HepG2 (cell line): Measurements from ENCODE around the gene CENPO. TPM values are rescaled to one million over a fixed set of nuclear protein-coding genes. Genes with fewer than 3 reads are reported as not detected.
A peak's percentile ranks its signal among the peaks of the same experiment; 100 is the strongest.

Source experiments
- ATAC-seq: fragments of 200-7000 bp; cut with Tn5 transposase; 3 replicates; pipeline ENCODE4 v1.9.1; 2020; ENCODE audit warnings: mild to moderate bottlenecking, moderate library complexity
- BruUV-seq: library from RNA; stranded (reverse); fragments of 400-500 nt; replicated peaks from 2 replicates; lab custom pipeline; 2021; lab: Mats Ljungman, UMichigan
- CTCF ChIA-PET: fragments of 300-600 bp; formaldehyde crosslinking; extraction: SDS; loops from one replicate; lab custom pipeline; 2021; ENCODE audit warnings: low total read pairs, inconsistent platforms, low intra/inter-chr PET ratio; lab: Yijun Ruan, JAX
- POLR2A ChIA-PET: fragments of 350-600 bp; sonication (Branson Sonifier 250); formaldehyde crosslinking; loops from one replicate; lab custom pipeline; 2020; ENCODE audit warnings: antibody characterized with exemption, inconsistent platforms; lab: Yijun Ruan, JAX
- DNase-seq: peaks from one replicate; pipeline ENCODE4 v3.0.0-alpha.2; 2015; ENCODE audit warnings: low spot score
- FAIRE-seq: peaks from 3 replicates; lab custom pipeline; 2011; peaks lifted over from hg19 to GRCh38; lab: Jason Lieb, UNC
- H2AFZ ChIP-seq: one replicate; pipeline ENCODE4 v1.6.1; 2011; ENCODE audit warnings: low read length, inconsistent platforms
- H3K27ac ChIP-seq: fragments of 300-600 bp; 3 replicates; pipeline ENCODE4 v1.8.0; 2011; ENCODE audit warnings: mixed run types, mild to moderate bottlenecking, mixed read lengths, low read length, inconsistent platforms; ENCODE audit not compliant: insufficient read depth; ENCODE audit errors: extremely low read length
- H3K27me3 ChIP-seq, 2 experiments: fragments of 200-600 bp in 1 of 2; 2 replicates in 1 of 2; 3 replicates in 1 of 2; pipeline versions ENCODE4 v1.6.0 to v1.8.0; 2011; ENCODE audit warnings: low read length in 2 of 2, mild to moderate bottlenecking in 2 of 2, moderate library complexity in 2 of 2, inconsistent platforms in 1 of 2; ENCODE audit not compliant: insufficient read depth in 2 of 2, control insufficient read depth in 1 of 2
- H3K36me3 ChIP-seq, 2 experiments: fragments of 200-600 bp in 1 of 2; replicated peaks in 1 of 2; 2 replicates in 1 of 2; 3 replicates in 1 of 2; pipeline versions ENCODE4 v1.5.1 to v1.8.0; 2011; ENCODE audit warnings: low read length in 2 of 2, inconsistent platforms in 1 of 2; ENCODE audit not compliant: insufficient read depth in 2 of 2, control insufficient read depth in 1 of 2
- H3K4me1 ChIP-seq: 2 replicates; pipeline ENCODE4 v1.5.1; 2012; ENCODE audit warnings: low read length, inconsistent platforms; ENCODE audit not compliant: insufficient read depth
- H3K4me2 ChIP-seq: 2 replicates; pipeline ENCODE4 v1.6.0; 2011; ENCODE audit warnings: low read depth, low read length, inconsistent platforms
- H3K4me3 ChIP-seq, 3 experiments: fragments of 200-600 bp in 1 of 3; sonication (generic), shearing (Covaris generic) in 1 of 3; replicated peaks in 1 of 3; 2 replicates each; pipeline ENCODE4 v1.5.1; 2011 to 2016; ENCODE audit warnings: low read length in 3 of 3, inconsistent platforms in 2 of 3, low read depth in 2 of 3, mild to moderate bottlenecking in 2 of 3, control low read depth in 1 of 3, mixed read lengths in 1 of 3; ENCODE audit not compliant: insufficient read depth in 1 of 3
- H3K79me2 ChIP-seq: one replicate; pipeline ENCODE4 v1.6.1; 2011; ENCODE audit warnings: low read length, inconsistent platforms; ENCODE audit not compliant: insufficient read depth
- H3K9ac ChIP-seq: 2 replicates; pipeline ENCODE4 v1.6.0; 2011; ENCODE audit warnings: mild to moderate bottlenecking, low read depth, low read length, inconsistent platforms; ENCODE audit not compliant: insufficient read depth
- H3K9me3 ChIP-seq: 2 replicates; pipeline ENCODE4 v1.5.1; 2012; ENCODE audit warnings: mild to moderate bottlenecking, low read length
- H4K20me1 ChIP-seq: 2 replicates; pipeline ENCODE4 v1.6.0; 2011; ENCODE audit warnings: inconsistent platforms, mild to moderate bottlenecking, low read length, moderate library complexity; ENCODE audit not compliant: insufficient read depth
- BORCS8-MEF2B ChIP-seq: sonication (generic); formaldehyde crosslinking; IDR thresholded peaks from 2 replicates; pipeline ENCODE4 v1.8.0; 2022; ENCODE audit warnings: mild to moderate bottlenecking, missing genetic modification reagents
- IRF1 ChIP-seq: sonication (generic); formaldehyde crosslinking; IDR thresholded peaks from 2 replicates; pipeline ENCODE4 v1.4.0; 2020; ENCODE audit warnings: low read depth, mild to moderate bottlenecking, missing genetic modification reagents
- KLF13 ChIP-seq: sonication (generic); formaldehyde crosslinking; IDR thresholded peaks from 2 replicates; pipeline ENCODE4 v1.4.0; 2020; ENCODE audit warnings: mild to moderate bottlenecking, missing genetic modification reagents
- TBX2 ChIP-seq: sonication (generic); formaldehyde crosslinking; IDR thresholded peaks from 2 replicates; pipeline ENCODE4 v1.5.0; 2020; ENCODE audit warnings: missing genetic modification reagents, mild to moderate bottlenecking, borderline replicate concordance
- ZBTB37 ChIP-seq: sonication (generic); formaldehyde crosslinking; IDR thresholded peaks from 2 replicates; pipeline ENCODE4 v1.4.0; 2020; ENCODE audit warnings: mild to moderate bottlenecking, missing genetic modification reagents
- ZNF124 ChIP-seq: sonication (generic); formaldehyde crosslinking; IDR thresholded peaks from 2 replicates; pipeline ENCODE4 v1.4.0; 2020; ENCODE audit warnings: missing genetic modification reagents
- ZNF296 ChIP-seq: sonication (generic); formaldehyde crosslinking; conservative IDR thresholded peaks from 2 replicates; pipeline ENCODE4 v1.5.0; 2020; ENCODE audit warnings: mild to moderate bottlenecking, missing genetic modification reagents
- ZNF503 ChIP-seq: sonication (generic); formaldehyde crosslinking; IDR thresholded peaks from 2 replicates; pipeline ENCODE4 v1.4.0; 2020; ENCODE audit warnings: missing genetic modification reagents
- ZNF609 ChIP-seq: sonication (generic); formaldehyde crosslinking; IDR thresholded peaks from 2 replicates; pipeline ENCODE4 v1.4.0; 2020; ENCODE audit warnings: mild to moderate bottlenecking, missing genetic modification reagents, borderline replicate concordance
- ZNF761 ChIP-seq: sonication (generic); formaldehyde crosslinking; conservative IDR thresholded peaks from 2 replicates; pipeline ENCODE4 v1.4.0; 2020; ENCODE audit warnings: mild to moderate bottlenecking, missing genetic modification reagents
- WGBS: methylation state at CpG from one replicate; pipeline ENCODE4 v1.1.6; 2017; ENCODE audit warnings: low lambda C conversion rate; 5-methylcytosine and 5-hydroxymethylcytosine counted together
- in situ Hi-C: cut with HindIII; loops from 2 replicates; pipeline ENCODE4 v1.10.0; 2017; ENCODE audit warnings: low pct_unique_long_range_greater_than_20kb; ENCODE audit not compliant: extremely low pct_ligation_motif_present
- intact Hi-C: fragments of 100-400 bp; cut with micrococcal nuclease; formaldehyde crosslinking; loops from one replicate; pipeline ENCODE4 v1.10.0; 2022; ENCODE audit not compliant: unreplicated experiment
- polyA plus RNA-seq, 8 experiments: library from polyadenylated mRNA; depleted of rRNA in 3 of 8; stranded (reverse) in 7 of 8; unstranded in 1 of 8; fragments of >200 nt; fragmentation: Illumina TruSeq in 4 of 8; extraction: Trizol in 4 of 8; gene quantifications; 2 replicates each; pipeline versions ENCODE4 v1.2.1 to v1.2.3, GENCODE V29; 2011 to 2016; ENCODE audit warnings: low read depth in 4 of 8, missing spikeins in 1 of 8, mixed read lengths in 1 of 8; ENCODE audit not compliant: insufficient read depth in 1 of 8
- total RNA-seq, 5 experiments: library from RNA; depleted of rRNA; stranded (reverse); fragments of >200 nt; fragmentation: Illumina TruSeq; extraction: Trizol; gene quantifications; 2 replicates each; pipeline ENCODE4 v1.2.3, GENCODE V29; 2016; ENCODE audit warnings: low read depth in 1 of 5
- TF ChIP-seq, protein P1 (sequence below): IDR thresholded peaks from 2 replicates; pipeline ENCODE4 v1.6.1; 2012; ENCODE audit warnings: low read length, improper control_type of control experiment

The CENPO gene
- total and polyA plus RNA-seq, 2 of the 13 experiments (the other 11 are each of a cell fraction or from before 2014, with no cell fraction given) = 19.7 to 35.5 TPM

- peaks cover 9% of the 10 kb centered on the region for H3K4me1 ChIP-seq
- no peak for ATAC-seq
- H3K79me2 ChIP-seq = no peaks in the 10 kb centered on the region
- FAIRE-seq = no peak
- H4K20me1 ChIP-seq = no peaks in the 10 kb centered on the region
- no peak overlapping the region for H2AFZ ChIP-seq
- no peak overlapping the region for H3K4me2 ChIP-seq
- H3K9ac ChIP-seq = no peak overlapping the region
- no peak overlapping the region for H3K27ac ChIP-seq
- H3K27me3 ChIP-seq = peaks cover 0 to 6% of the 10 kb centered on the region in 2 experiments; a peak in 1 of 5 replicates
- H3K9me3 ChIP-seq = no peaks in the 10 kb centered on the region
- H3K36me3 ChIP-seq = peaks cover 5 to 22% of the 10 kb centered on the region in 2 experiments; a peak in 4 of 5 replicates
- ChIA-PET POLR2A (interaction anchor here (1.0 kb wide), 1 partner anchor 31 kb away, joined by 3 read pairs; the partner anchor contains the start of genes CENPO and PTRHD1), CTCF (no interaction called here)
- DNase-seq = no peak
- BruUV-seq = no TSS peak
- in situ Hi-C loops = no loop called here
- H3K4me3 ChIP-seq = no peak overlapping the region
- 97% methylated on average over 14 of the region's 14 CpGs for WGBS
- intact Hi-C loops = no loop called here
- TF ChIP-seq ZBTB37 (CRISPR knock-in tag) (no peak), ZNF296 (no peak), TBX2 (CRISPR knock-in tag) (0 out of 2 replicates have a peak, but pooled peaks have one; percentile 6), ZNF609 (no peak), IRF1 (CRISPR knock-in tag) (no peak), ZNF124 (CRISPR knock-in tag) (no peak), BORCS8-MEF2B (CRISPR knock-in tag) (no peak), KLF13 (CRISPR knock-in tag) (no peak), ZNF761 (CRISPR knock-in tag) (no peak), ZNF503 (CRISPR knock-in tag) (no peak)
- TF ChIP-seq, protein P1, sequence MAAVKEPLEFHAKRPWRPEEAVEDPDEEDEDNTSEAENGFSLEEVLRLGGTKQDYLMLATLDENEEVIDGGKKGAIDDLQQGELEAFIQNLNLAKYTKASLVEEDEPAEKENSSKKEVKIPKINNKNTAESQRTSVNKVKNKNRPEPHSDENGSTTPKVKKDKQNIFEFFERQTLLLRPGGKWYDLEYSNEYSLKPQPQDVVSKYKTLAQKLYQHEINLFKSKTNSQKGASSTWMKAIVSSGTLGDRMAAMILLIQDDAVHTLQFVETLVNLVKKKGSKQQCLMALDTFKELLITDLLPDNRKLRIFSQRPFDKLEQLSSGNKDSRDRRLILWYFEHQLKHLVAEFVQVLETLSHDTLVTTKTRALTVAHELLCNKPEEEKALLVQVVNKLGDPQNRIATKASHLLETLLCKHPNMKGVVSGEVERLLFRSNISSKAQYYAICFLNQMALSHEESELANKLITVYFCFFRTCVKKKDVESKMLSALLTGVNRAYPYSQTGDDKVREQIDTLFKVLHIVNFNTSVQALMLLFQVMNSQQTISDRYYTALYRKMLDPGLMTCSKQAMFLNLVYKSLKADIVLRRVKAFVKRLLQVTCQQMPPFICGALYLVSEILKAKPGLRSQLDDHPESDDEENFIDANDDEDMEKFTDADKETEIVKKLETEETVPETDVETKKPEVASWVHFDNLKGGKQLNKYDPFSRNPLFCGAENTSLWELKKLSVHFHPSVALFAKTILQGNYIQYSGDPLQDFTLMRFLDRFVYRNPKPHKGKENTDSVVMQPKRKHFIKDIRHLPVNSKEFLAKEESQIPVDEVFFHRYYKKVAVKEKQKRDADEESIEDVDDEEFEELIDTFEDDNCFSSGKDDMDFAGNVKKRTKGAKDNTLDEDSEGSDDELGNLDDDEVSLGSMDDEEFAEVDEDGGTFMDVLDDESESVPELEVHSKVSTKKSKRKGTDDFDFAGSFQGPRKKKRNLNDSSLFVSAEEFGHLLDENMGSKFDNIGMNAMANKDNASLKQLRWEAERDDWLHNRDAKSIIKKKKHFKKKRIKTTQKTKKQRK = no peak
Observed at GRCh38 chr2:24824071-24824588, 30.9 kb downstream of the CENPO start.
